Kidney (tissue), 14 donors: Measurements from ENCODE around the gene THSD4. TPM values are rescaled to one million over a fixed set of nuclear protein-coding genes. Genes with fewer than 3 reads are reported as not detected.

Experiments used
- DNase-seq, 5 donors: peaks; one replicate each; pipeline ENCODE4 v3.0.0-alpha.2; 2013 to 2020
- FAIRE-seq: peaks from 2 replicates; lab custom pipeline; 2012; peaks lifted over from hg19 to GRCh38; lab: Jason Lieb, UNC
- H3K27ac ChIP-seq, 2 donors: one replicate each; pipeline ENCODE4 v1.7.0; 2013; ENCODE audit warnings: low read depth in 2 of 2, low read length in 2 of 2, inconsistent platforms in 1 of 2
- H3K27me3 ChIP-seq: one replicate; pipeline ENCODE4 v1.7.1; 2013; ENCODE audit warnings: low read length, inconsistent platforms; ENCODE audit not compliant: control insufficient read depth, insufficient read depth
- H3K36me3 ChIP-seq, 3 donors: one replicate each; pipeline versions ENCODE4 v1.7.0 to v1.7.1; 2013; ENCODE audit warnings: low read length in 3 of 3, control low read depth in 1 of 3, inconsistent platforms in 1 of 3; ENCODE audit not compliant: insufficient read depth in 3 of 3, control insufficient read depth in 2 of 3
- H3K4me1 ChIP-seq, 3 donors: one replicate each; pipeline versions ENCODE4 v1.7.0 to v1.7.1; 2013; ENCODE audit warnings: low read length in 3 of 3, inconsistent platforms in 1 of 3, low read depth in 1 of 3; ENCODE audit not compliant: control insufficient read depth in 2 of 3, insufficient read depth in 2 of 3
- H3K4me3 ChIP-seq, 3 donors: one replicate each; pipeline versions ENCODE4 v1.7.0 to v1.8.1; 2013; ENCODE audit warnings: low read length in 3 of 3, control low read depth in 1 of 3, inconsistent platforms in 1 of 3
- H3K9ac ChIP-seq, 3 donors: one replicate each; pipeline versions ENCODE4 v1.7.0 to v1.7.1; 2013; ENCODE audit warnings: low read length in 3 of 3, control low read depth in 1 of 3, inconsistent platforms in 1 of 3
- H3K9me3 ChIP-seq, 3 donors: one replicate each; pipeline versions ENCODE4 v1.7.0 to v1.7.1; 2013; ENCODE audit warnings: low read length in 3 of 3, control low read depth in 1 of 3, inconsistent platforms in 1 of 3; ENCODE audit not compliant: control insufficient read depth in 2 of 3, insufficient read depth in 1 of 3
- CTCF ChIP-seq: IDR thresholded peaks from 3 replicates; pipeline ENCODE4 v1.5.1; 2012; ENCODE audit warnings: mild to moderate bottlenecking, moderate library complexity, borderline replicate concordance; ENCODE audit not compliant: insufficient read depth; ENCODE audit errors: extremely low read depth
- intact Hi-C: fragments of 100-400 bp; cut with DNase I; formaldehyde crosslinking; loops from one replicate; pipeline ENCODE4 v1.11.1; 2022
- polyA plus RNA-seq: library from polyadenylated mRNA; stranded (reverse); fragments of 350-450 nt; fragmentation: Illumina TruSeq; extraction: RNeasy Lipid Tissue Mini Kit (QIAGEN cat#74804); gene quantifications from one replicate; pipeline ENCODE4 v1.2.3, GENCODE V29; 2014; ENCODE audit warnings: low read depth, low replicate concordance; ENCODE audit not compliant: insufficient read depth
- total RNA-seq: library from RNA; stranded (reverse); fragmentation: NEBNext Ultra II Directional; extraction: Animal tissue kit (Norgen Biotek cat#: 25700); gene quantifications from one replicate; pipeline ENCODE4 v1.2.1, GENCODE V29; 2021
- donor health status: control.
- donor health status: control.
- donor health status: control.
- donor health status: control.
- donor health status: control.
- donor health status: DM: yes; HTN: yes; CAD: no.
- donor health status: Normal renal cell carcinoma (clear cell type).

The THSD4 gene
- total and polyA plus RNA-seq, 2 donors from 2014 or later = 9.4 to 36.3 TPM

- no peak for FAIRE-seq
- no peak for DNase-seq
- intact Hi-C loops = no loop called here
- H3K36me3 ChIP-seq = no peaks in the 10 kb centered on the region
- no peaks in the 10 kb centered on the region for H3K27me3 ChIP-seq
- no peak overlapping the region for H3K9ac ChIP-seq
- peaks cover 0 to 6% (median 5%) of the 10 kb centered on the region in 3 donors for H3K4me1 ChIP-seq
- no peak for TF ChIP-seq CTCF
- no peak overlapping the region for H3K4me3 ChIP-seq
- no peaks in the 10 kb centered on the region for H3K9me3 ChIP-seq
- no peak overlapping the region for H3K27ac ChIP-seq
Measured at GRCh38 chr15:71121442-71121841, 6.2 kb downstream of the THSD4 start.

DNA sequence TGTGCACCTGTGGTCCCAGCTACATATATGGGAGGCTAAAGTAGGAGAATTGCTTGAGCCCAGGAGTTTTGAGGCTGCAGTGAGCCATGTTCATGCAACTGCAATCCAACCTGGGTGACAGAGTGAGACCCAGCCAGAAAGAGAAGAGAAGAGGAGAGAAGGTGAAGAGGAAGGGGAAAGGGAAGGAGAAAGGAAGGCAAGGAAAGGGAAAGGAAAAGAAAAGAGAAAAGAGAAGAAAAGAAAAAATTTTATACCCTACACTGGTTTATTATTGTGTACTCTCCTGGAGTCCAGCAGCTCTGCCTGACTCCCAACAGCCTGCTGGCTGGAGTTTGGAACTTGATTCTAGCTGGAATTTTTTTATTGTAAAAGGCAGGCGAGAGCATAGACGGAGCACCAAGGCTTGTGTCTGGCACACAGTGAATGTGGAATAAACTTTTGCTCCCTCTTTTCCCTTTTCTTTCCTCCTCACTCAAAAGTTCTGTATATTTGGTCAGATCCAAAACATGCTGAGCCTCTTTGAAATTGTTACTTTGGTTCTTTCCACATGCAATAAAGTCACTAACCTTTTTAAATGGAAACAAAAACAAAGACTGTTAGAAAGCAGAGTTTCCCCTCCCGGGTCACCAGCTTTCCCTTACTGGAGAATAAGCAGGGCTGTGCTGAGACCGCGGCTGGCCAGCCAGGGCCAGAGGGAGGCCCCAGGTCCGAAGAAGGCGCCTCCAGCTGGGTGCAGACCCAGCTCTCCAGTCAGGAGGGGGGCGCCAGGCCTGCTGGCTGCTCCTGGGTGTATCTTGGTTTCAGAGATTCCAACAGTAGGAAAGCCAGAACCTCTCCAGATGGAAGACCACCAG is 9.9 kb downstream of the THSD4 start:
- no peak overlapping the region for H3K4me3 ChIP-seq
- DNase-seq (peak in 3 of 5 donors; percentile 34 to 86 (median 67)), FAIRE-seq (no peak)
- no peaks in the 10 kb centered on the region for H3K36me3 ChIP-seq
- H3K9me3 ChIP-seq = no peaks in the 10 kb centered on the region
- peaks cover 0 to 6% (median 5%) of the 10 kb centered on the region in 3 donors for H3K4me1 ChIP-seq
- peak overlapping the region; percentile 19 to 30 for H3K27ac ChIP-seq
- H3K27me3 ChIP-seq = no peaks in the 10 kb centered on the region
- TF ChIP-seq CTCF = no peak
- no peak overlapping the region for H3K9ac ChIP-seq
- intact Hi-C loops = no loop called here

DNA sequence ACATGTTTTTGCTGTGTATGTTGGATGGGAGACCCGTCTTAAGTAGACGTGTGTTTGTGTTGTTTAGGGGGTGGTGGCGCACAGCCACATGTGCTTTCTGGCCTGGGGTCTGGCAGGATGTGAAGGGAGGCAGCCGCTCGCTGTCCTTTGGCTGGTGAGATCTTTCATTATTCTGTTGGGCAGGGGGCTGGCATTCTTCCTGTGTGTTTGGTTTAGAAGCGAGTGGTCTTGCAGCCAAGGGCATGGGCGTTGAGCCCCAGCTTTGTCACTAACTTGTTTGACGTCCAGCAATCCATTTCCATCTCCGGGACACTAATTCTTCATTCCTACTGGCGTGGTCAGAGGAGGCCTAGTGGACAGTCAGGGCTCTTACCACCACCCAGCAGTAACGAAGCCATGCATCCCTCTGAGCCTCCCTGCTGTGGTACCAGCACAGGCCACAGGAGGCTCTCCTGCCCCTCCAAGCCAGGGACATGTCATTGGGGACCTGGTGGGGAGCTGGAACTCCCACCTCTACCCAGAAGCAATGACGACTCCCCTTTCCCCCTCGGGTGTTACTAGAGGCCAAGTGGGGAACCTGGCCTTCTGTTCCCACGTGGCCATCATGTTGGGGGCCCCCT is 10.7 kb downstream of the THSD4 start:
- Histone ChIP-seq H3K27ac (peak overlapping the region in 1 of 2 donors; percentile 30), H3K4me3 (no peak overlapping the region), H3K9ac (no peak overlapping the region), H3K36me3 (no peaks in the 10 kb centered on the region), H3K9me3 (no peaks in the 10 kb centered on the region), H3K27me3 (no peaks in the 10 kb centered on the region), H3K4me1 (peaks cover 0 to 6% (median 5%) of the 10 kb centered on the region in 3 donors)
- FAIRE-seq = no peak
- no peak for DNase-seq
- no peak for TF ChIP-seq CTCF
- intact Hi-C loops = no loop called here
